HepG2 (cell line): ENCODE measurements around the gene ZNF74. TPM values are rescaled to one million over a fixed set of nuclear protein-coding genes. Genes with fewer than 3 reads are reported as not detected.

Experiments
- CHD2 ChIP-seq: IDR thresholded peaks from 2 replicates; pipeline ENCODE4 v1.6.1; 2011; ENCODE audit warnings: low read depth, low read length, improper control_type of control experiment
- DNMT1 ChIP-seq: sonication (generic); formaldehyde crosslinking; IDR thresholded peaks from 2 replicates; pipeline ENCODE4 v1.5.1; 2020; ENCODE audit warnings: mild to moderate bottlenecking, missing genetic modification reagents
- JDP2 ChIP-seq: sonication (generic); formaldehyde crosslinking; IDR thresholded peaks from 2 replicates; pipeline ENCODE4 v1.8.1; 2022; ENCODE audit warnings: missing genetic modification reagents, borderline replicate concordance
- MAFK ChIP-seq, 2 experiments: IDR thresholded peaks in 1 of 2; conservative IDR thresholded peaks in 1 of 2; 2 replicates each; pipeline ENCODE4 v1.6.1; 2011; ENCODE audit warnings: improper control_type of control experiment in 2 of 2, low read length in 2 of 2
- MYPOP ChIP-seq: sonication (generic); formaldehyde crosslinking; IDR thresholded peaks from 2 replicates; pipeline ENCODE4 v1.8.1; 2023; ENCODE audit warnings: mild to moderate bottlenecking, moderate library complexity, missing genetic modification reagents
- POGZ ChIP-seq: sonication (generic); formaldehyde crosslinking; IDR thresholded peaks from 2 replicates; pipeline ENCODE4 v1.4.0; 2020; ENCODE audit warnings: mild to moderate bottlenecking, missing genetic modification reagents
- PPARG ChIP-seq: conservative IDR thresholded peaks from 2 replicates; pipeline ENCODE4 v1.6.1; 2016; ENCODE audit warnings: missing biosample characterization, missing genetic modification reagents
- RFX5 ChIP-seq: IDR thresholded peaks from 2 replicates; pipeline ENCODE4 v1.6.1; 2011; ENCODE audit warnings: low read depth, low read length, improper control_type of control experiment
- TARDBP ChIP-seq: sonication (generic); formaldehyde crosslinking; IDR thresholded peaks from 2 replicates; pipeline ENCODE4 v1.8.0; 2022; ENCODE audit warnings: mild to moderate bottlenecking, missing genetic modification reagents
- ZBTB10 ChIP-seq: sonication (generic); formaldehyde crosslinking; IDR thresholded peaks from 2 replicates; pipeline ENCODE4 v1.4.0; 2020; ENCODE audit warnings: missing genetic modification reagents, borderline replicate concordance
- ZNF567 ChIP-seq: sonication (generic); formaldehyde crosslinking; IDR thresholded peaks from 2 replicates; pipeline ENCODE4 v1.8.1; 2023; ENCODE audit warnings: mild to moderate bottlenecking, missing genetic modification reagents, borderline replicate concordance
- ZNF646 ChIP-seq: sonication (generic); formaldehyde crosslinking; IDR thresholded peaks from 2 replicates; pipeline ENCODE4 v1.9.0; 2021; ENCODE audit warnings: mild to moderate bottlenecking, missing genetic modification reagents
- ZNF672 ChIP-seq: sonication (generic); formaldehyde crosslinking; IDR thresholded peaks from 2 replicates; pipeline ENCODE4 v1.8.1; 2022; ENCODE audit warnings: missing genetic modification reagents
- ZNF784 ChIP-seq: sonication (generic); formaldehyde crosslinking; IDR thresholded peaks from 2 replicates; pipeline ENCODE4 v1.5.1; 2020; ENCODE audit warnings: missing genetic modification reagents, mild to moderate bottlenecking, borderline replicate concordance
- ZNF788 ChIP-seq: sonication (generic); formaldehyde crosslinking; IDR thresholded peaks from 2 replicates; pipeline ENCODE4 v1.5.0; 2020; ENCODE audit warnings: mild to moderate bottlenecking, missing genetic modification reagents, borderline replicate concordance
- polyA plus RNA-seq, 8 experiments: library from polyadenylated mRNA; depleted of rRNA in 3 of 8; stranded (reverse) in 7 of 8; unstranded in 1 of 8; fragments of >200 nt; fragmentation: Illumina TruSeq in 4 of 8; extraction: Trizol in 4 of 8; gene quantifications; 2 replicates each; pipeline versions ENCODE4 v1.2.1 to v1.2.3, GENCODE V29; 2011 to 2016; ENCODE audit warnings: low read depth in 4 of 8, missing spikeins in 1 of 8, mixed read lengths in 1 of 8; ENCODE audit not compliant: insufficient read depth in 1 of 8
- total RNA-seq, 5 experiments: library from RNA; depleted of rRNA; stranded (reverse); fragments of >200 nt; fragmentation: Illumina TruSeq; extraction: Trizol; gene quantifications; 2 replicates each; pipeline ENCODE4 v1.2.3, GENCODE V29; 2016; ENCODE audit warnings: low read depth in 1 of 5

The ZNF74 gene
- total and polyA plus RNA-seq, 2 of the 13 experiments (the other 11 are each of a cell fraction or from before 2014, with no cell fraction given) = 6.3 to 9.1 TPM

- TF ChIP-seq RFX5 (no peak), POGZ (CRISPR knock-in tag) (peak; percentile 64; the same call in 1 of the 2 replicates), ZNF788 (CRISPR knock-in tag) (peak; percentile 47; the same call in 1 of the 2 replicates), ZNF567 (CRISPR knock-in tag) (peak; percentile 30; the same call in 1 of the 2 replicates), PPARG (0 out of 2 replicates have a peak, but pooled peaks have one; percentile 20), MYPOP (CRISPR knock-in tag) (peak; percentile 77), TARDBP (CRISPR knock-in tag) (no peak), ZNF672 (CRISPR knock-in tag) (no peak), ZNF784 (no peak), ZNF646 (CRISPR knock-in tag) (no peak), DNMT1 (CRISPR knock-in tag) (no peak), CHD2 (no peak), JDP2 (CRISPR knock-in tag) (no peak), ZBTB10 (CRISPR knock-in tag) (no peak), MAFK (conservative IDR thresholded peaks at IDR 0.05 in 1 of 2, IDR thresholded peaks at IDR 0.05 in 1 of 2; ENCODE audit: low read length in 2 of 2) (no peak)
Observed at GRCh38 chr22:20418211-20418788, 24.3 kb downstream of the ZNF74 start (continued).
